HFF-Myc (cell line): Measurements from ENCODE around the gene ADARB2.

ENCODE experiments used
- DNase-seq: peaks from one replicate; pipeline ENCODE4 v3.0.0-alpha.2; 2011; ENCODE audit warnings: low read depth; ENCODE audit errors: extremely low read depth
- H3K4me3 ChIP-seq: replicated peaks from 2 replicates; pipeline ENCODE4 v1.5.1; 2011; ENCODE audit warnings: low read depth, mild to moderate bottlenecking, control low read depth, low read length
- TF ChIP-seq, protein P1 (sequence below): IDR thresholded peaks from 2 replicates; pipeline ENCODE4 v1.5.1; 2012; ENCODE audit warnings: mild to moderate bottlenecking, low read depth, low read length, control low read depth; ENCODE audit errors: missing control alignments

The ADARB2 gene

GRCh38 chr10:1525354-1526162 is 211.8 kb downstream of the ADARB2 start:
- DNase-seq: no peak
- no peak overlapping the region for H3K4me3 ChIP-seq
- TF ChIP-seq, protein P1, sequence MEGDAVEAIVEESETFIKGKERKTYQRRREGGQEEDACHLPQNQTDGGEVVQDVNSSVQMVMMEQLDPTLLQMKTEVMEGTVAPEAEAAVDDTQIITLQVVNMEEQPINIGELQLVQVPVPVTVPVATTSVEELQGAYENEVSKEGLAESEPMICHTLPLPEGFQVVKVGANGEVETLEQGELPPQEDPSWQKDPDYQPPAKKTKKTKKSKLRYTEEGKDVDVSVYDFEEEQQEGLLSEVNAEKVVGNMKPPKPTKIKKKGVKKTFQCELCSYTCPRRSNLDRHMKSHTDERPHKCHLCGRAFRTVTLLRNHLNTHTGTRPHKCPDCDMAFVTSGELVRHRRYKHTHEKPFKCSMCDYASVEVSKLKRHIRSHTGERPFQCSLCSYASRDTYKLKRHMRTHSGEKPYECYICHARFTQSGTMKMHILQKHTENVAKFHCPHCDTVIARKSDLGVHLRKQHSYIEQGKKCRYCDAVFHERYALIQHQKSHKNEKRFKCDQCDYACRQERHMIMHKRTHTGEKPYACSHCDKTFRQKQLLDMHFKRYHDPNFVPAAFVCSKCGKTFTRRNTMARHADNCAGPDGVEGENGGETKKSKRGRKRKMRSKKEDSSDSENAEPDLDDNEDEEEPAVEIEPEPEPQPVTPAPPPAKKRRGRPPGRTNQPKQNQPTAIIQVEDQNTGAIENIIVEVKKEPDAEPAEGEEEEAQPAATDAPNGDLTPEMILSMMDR: no peak

DNA sequence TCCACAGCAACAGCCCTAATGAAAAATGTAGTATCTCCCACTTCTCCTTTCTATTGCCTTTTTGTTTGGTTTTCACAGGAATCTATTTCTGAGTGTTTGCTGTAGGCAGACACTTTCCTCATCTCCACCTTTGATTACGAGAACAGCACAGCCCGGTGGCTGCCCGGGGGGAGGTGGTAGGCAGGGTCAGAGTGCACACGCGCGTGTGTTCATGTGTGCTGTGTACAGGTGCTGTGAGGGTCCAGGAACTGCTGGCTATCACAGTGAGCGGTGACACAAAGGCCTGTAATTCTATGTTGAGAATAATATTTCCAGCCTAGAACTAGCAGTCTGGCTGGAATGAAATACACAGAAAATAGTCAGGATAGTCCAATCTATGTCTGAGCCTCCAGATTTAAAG is 212.8 kb downstream of the ADARB2 start:
- H3K4me3 ChIP-seq: no peak overlapping the region
- DNase-seq: no peak
- TF ChIP-seq, protein P1: no peak

DNA sequence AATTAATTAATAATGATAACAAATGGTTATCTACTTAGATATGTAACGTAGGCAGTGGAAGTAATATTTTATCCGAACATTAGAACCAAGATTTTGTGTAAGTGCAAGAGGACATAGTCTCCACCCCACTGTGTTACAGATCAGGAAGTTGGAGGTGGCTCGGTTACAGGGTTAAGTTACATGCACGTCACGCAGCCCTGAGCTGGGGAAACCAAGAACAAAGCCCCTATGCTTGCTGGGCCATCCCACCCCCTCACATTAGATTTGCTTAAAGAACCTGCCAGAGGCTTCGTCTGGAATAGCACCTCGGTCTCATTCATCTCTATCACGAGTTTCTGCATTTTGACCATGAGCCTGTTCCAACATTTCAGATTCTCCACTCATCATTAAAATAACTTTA is 214.1 kb downstream of the ADARB2 start:
- no peak for DNase-seq
- H3K4me3 ChIP-seq: no peak overlapping the region
- TF ChIP-seq, protein P1: no peak

GRCh38 chr10:1522237-1522636 is 215.1 kb downstream of the ADARB2 start:
- TF ChIP-seq, protein P1: no peak
- H3K4me3 ChIP-seq: no peak overlapping the region
- no peak for DNase-seq

DNA sequence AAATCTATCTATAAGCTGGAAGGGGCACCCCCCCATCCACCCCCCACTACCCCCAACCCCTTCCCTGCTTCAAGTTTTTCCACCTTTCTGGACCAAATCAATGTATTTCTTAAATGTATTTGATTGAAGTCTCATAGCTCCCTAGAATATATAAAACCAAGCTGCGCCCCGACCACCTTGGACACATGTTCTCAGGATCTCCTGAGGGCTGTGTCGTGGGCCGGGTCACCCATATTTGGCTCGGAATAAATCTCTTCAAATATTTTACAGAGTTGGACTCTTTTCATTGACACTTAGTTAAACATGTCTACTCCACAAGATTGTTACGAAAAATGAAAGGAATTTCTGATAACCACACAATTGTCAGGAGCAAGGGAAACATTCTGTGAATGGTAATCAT is 215.6 kb downstream of the ADARB2 start:
- DNase-seq: no peak
- no peak overlapping the region for H3K4me3 ChIP-seq
- TF ChIP-seq, protein P1: no peak

GRCh38 chr10:1520909-1521565 is 216.3 kb downstream of the ADARB2 start:
- H3K4me3 ChIP-seq: no peak overlapping the region
- TF ChIP-seq, protein P1: no peak
- DNase-seq: no peak
